HepG2 (cell line): Measurements from ENCODE around the gene ELOVL6. TPM values are rescaled to one million over a fixed set of nuclear protein-coding genes. Genes with fewer than 3 reads are reported as not detected.
A peak's percentile ranks its signal among the peaks of the same experiment; 100 is the strongest.

Experiments used
- ARHGAP35 ChIP-seq: sonication (generic); formaldehyde crosslinking; IDR thresholded peaks from 2 replicates; pipeline ENCODE4 v1.9.0; 2022; ENCODE audit warnings: mild to moderate bottlenecking, inconsistent platforms, moderate library complexity, missing genetic modification reagents, borderline replicate concordance
- ATF7 ChIP-seq, 2 experiments: fragments of 450-650 bp in 1 of 2; sonication (generic) in 1 of 2; formaldehyde crosslinking in 1 of 2; IDR thresholded peaks; 2 replicates each; pipeline versions ENCODE4 v1.4.0 to v1.6.1; 2016 to 2020; ENCODE audit warnings: antibody characterized with exemption in 1 of 2, mild to moderate bottlenecking in 1 of 2, missing genetic modification reagents in 1 of 2
- DNMT3B ChIP-seq: conservative IDR thresholded peaks from 2 replicates; pipeline ENCODE4 v1.6.1; 2016; ENCODE audit warnings: missing biosample characterization, control low read depth
- DR1 ChIP-seq: sonication (generic); formaldehyde crosslinking; IDR thresholded peaks from 2 replicates; pipeline ENCODE4 v1.8.0; 2021; ENCODE audit warnings: mild to moderate bottlenecking, missing genetic modification reagents, inconsistent platforms
- ELK4 ChIP-seq: sonication (generic); formaldehyde crosslinking; IDR thresholded peaks from 2 replicates; pipeline ENCODE4 v1.9.0; 2021; ENCODE audit warnings: missing genetic modification reagents, borderline replicate concordance
- FOXJ3 ChIP-seq: sonication (generic); formaldehyde crosslinking; IDR thresholded peaks from 2 replicates; pipeline ENCODE4 v1.4.0; 2020; ENCODE audit warnings: missing genetic modification reagents, mild to moderate bottlenecking, borderline replicate concordance
- FOXO1 ChIP-seq: sonication (generic); formaldehyde crosslinking; IDR thresholded peaks from 2 replicates; pipeline ENCODE4 v1.4.0; 2020; ENCODE audit warnings: missing genetic modification reagents
- HOMEZ ChIP-seq: IDR thresholded peaks from 2 replicates; pipeline ENCODE4 v1.6.1; 2016; ENCODE audit warnings: low read depth
- MED13 ChIP-seq: sonication (generic); formaldehyde crosslinking; IDR thresholded peaks from 2 replicates; pipeline ENCODE4 v1.5.0; 2020; ENCODE audit warnings: missing genetic modification reagents
- NFE2 ChIP-seq: sonication (generic); formaldehyde crosslinking; IDR thresholded peaks from 2 replicates; pipeline ENCODE4 v1.4.0; 2020; ENCODE audit warnings: missing genetic modification reagents
- NFYB ChIP-seq: sonication (generic); formaldehyde crosslinking; IDR thresholded peaks from 2 replicates; pipeline ENCODE4 v1.4.0; 2020; ENCODE audit warnings: missing genetic modification reagents
- NR3C1 ChIP-seq: sonication (generic); formaldehyde crosslinking; IDR thresholded peaks from 2 replicates; pipeline ENCODE4 v1.4.0; 2020; ENCODE audit warnings: missing genetic modification reagents
- POGZ ChIP-seq: sonication (generic); formaldehyde crosslinking; IDR thresholded peaks from 2 replicates; pipeline ENCODE4 v1.4.0; 2020; ENCODE audit warnings: mild to moderate bottlenecking, missing genetic modification reagents
- RNF2 ChIP-seq: fragments of 450-650 bp; conservative IDR thresholded peaks from 2 replicates; pipeline ENCODE4 v1.6.1; 2016; ENCODE audit warnings: low read depth
- SMC3 ChIP-seq: IDR thresholded peaks from 2 replicates; pipeline ENCODE4 v1.6.1; 2011; ENCODE audit warnings: low read length, improper control_type of control experiment
- TBX2 ChIP-seq: sonication (generic); formaldehyde crosslinking; IDR thresholded peaks from 2 replicates; pipeline ENCODE4 v1.5.0; 2020; ENCODE audit warnings: missing genetic modification reagents, mild to moderate bottlenecking, borderline replicate concordance
- ZNF337 ChIP-seq: sonication (generic); formaldehyde crosslinking; IDR thresholded peaks from 2 replicates; pipeline ENCODE4 v1.5.1; 2020; ENCODE audit warnings: missing genetic modification reagents, low read depth, mild to moderate bottlenecking, borderline replicate concordance
- ZNF441 ChIP-seq: sonication (generic); formaldehyde crosslinking; IDR thresholded peaks from 2 replicates; pipeline ENCODE4 v1.7.0; 2021; ENCODE audit warnings: missing genetic modification reagents, borderline replicate concordance
- polyA plus RNA-seq, 8 experiments: library from polyadenylated mRNA; depleted of rRNA in 3 of 8; stranded (reverse) in 7 of 8; unstranded in 1 of 8; fragments of >200 nt; fragmentation: Illumina TruSeq in 4 of 8; extraction: Trizol in 4 of 8; gene quantifications; 2 replicates each; pipeline versions ENCODE4 v1.2.1 to v1.2.3, GENCODE V29; 2011 to 2016; ENCODE audit warnings: low read depth in 4 of 8, missing spikeins in 1 of 8, mixed read lengths in 1 of 8; ENCODE audit not compliant: insufficient read depth in 1 of 8
- total RNA-seq, 5 experiments: library from RNA; depleted of rRNA; stranded (reverse); fragments of >200 nt; fragmentation: Illumina TruSeq; extraction: Trizol; gene quantifications; 2 replicates each; pipeline ENCODE4 v1.2.3, GENCODE V29; 2016; ENCODE audit warnings: low read depth in 1 of 5
- TF ChIP-seq, protein P1 (sequence below), 2 experiments: IDR thresholded peaks; 2 replicates each; pipeline ENCODE4 v1.6.1; 2011 to 2012; ENCODE audit warnings: low read length in 2 of 2, borderline replicate concordance in 1 of 2, low read depth in 1 of 2, mild to moderate bottlenecking in 1 of 2, moderate library complexity in 1 of 2
- TF ChIP-seq, protein P2 (sequence below): sonication (generic); formaldehyde crosslinking; IDR thresholded peaks from 2 replicates; pipeline ENCODE4 v1.4.0; 2020; ENCODE audit warnings: missing genetic modification reagents

ELOVL6 gene
- total and polyA plus RNA-seq, 2 of the 13 experiments (the other 11 are each of a cell fraction or from before 2014, with no cell fraction given), result 14.1 to 23.2 TPM

DNA sequence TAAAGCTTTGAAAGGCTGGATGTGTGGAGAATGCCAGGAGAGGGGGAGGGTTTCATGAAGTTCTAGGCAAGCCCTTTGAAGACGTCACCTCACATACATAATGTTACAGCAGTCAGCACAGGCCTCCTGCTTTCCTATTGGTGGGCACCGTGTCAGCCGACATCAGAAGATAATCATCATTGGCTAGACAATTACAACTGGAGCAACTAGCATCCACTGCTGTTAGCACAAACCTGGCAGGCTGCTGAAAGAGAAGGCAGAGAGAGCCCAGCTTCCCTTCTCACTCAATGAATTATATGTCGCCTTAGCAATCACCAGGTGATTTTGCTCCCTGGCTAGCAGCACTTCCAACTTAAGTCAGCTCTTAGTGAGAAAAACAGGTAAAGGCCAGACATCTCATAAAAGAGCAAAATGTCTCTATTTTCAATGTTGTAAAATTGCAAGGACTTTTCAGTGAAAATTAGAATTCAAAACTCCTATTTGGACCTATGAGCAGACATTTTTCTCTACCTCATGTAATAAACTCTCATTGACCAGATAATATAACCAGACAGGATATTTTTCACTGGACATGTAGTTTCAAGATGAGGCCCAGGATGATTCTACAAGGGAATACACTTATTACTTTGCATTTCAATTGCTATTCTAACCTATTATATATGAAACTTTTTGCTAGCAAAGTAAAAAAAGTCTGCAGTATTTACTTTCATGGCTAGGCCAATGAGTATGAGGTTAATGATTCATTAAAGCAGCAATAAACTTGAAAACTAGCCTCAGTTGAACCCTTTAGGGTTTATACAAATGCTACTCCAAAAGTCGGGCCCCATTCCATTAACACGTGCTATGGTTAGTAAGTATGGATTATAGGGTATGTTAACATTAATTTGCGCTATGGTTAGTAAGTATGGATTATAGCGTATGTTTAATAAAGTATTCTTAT lies 4.3 kb downstream of the ELOVL6 start (continued):
- peak; percentile 51; the same call in 1 of the 2 replicates for TF ChIP-seq TBX2
- no peak for TF ChIP-seq FOXO1 (CRISPR knock-in tag)
- TF ChIP-seq SMC3, result no peak
- peak; percentile 67 for TF ChIP-seq POGZ (CRISPR knock-in tag)
- no peak for TF ChIP-seq NR3C1 (CRISPR knock-in tag)
- no peak for TF ChIP-seq ATF7 (IDR thresholded peaks at IDR 0.05)
- no peak for TF ChIP-seq ATF7 (CRISPR knock-in tag; IDR thresholded peaks at IDR 0.05)
- TF ChIP-seq MED13 (CRISPR knock-in tag), result no peak
- TF ChIP-seq, protein P1, sequence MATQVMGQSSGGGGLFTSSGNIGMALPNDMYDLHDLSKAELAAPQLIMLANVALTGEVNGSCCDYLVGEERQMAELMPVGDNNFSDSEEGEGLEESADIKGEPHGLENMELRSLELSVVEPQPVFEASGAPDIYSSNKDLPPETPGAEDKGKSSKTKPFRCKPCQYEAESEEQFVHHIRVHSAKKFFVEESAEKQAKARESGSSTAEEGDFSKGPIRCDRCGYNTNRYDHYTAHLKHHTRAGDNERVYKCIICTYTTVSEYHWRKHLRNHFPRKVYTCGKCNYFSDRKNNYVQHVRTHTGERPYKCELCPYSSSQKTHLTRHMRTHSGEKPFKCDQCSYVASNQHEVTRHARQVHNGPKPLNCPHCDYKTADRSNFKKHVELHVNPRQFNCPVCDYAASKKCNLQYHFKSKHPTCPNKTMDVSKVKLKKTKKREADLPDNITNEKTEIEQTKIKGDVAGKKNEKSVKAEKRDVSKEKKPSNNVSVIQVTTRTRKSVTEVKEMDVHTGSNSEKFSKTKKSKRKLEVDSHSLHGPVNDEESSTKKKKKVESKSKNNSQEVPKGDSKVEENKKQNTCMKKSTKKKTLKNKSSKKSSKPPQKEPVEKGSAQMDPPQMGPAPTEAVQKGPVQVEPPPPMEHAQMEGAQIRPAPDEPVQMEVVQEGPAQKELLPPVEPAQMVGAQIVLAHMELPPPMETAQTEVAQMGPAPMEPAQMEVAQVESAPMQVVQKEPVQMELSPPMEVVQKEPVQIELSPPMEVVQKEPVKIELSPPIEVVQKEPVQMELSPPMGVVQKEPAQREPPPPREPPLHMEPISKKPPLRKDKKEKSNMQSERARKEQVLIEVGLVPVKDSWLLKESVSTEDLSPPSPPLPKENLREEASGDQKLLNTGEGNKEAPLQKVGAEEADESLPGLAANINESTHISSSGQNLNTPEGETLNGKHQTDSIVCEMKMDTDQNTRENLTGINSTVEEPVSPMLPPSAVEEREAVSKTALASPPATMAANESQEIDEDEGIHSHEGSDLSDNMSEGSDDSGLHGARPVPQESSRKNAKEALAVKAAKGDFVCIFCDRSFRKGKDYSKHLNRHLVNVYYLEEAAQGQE (IDR thresholded peaks at IDR 0.05; ENCODE audit: borderline replicate concordance in 1 of 2, low read depth in 1 of 2, low read length in 2 of 2), result peak in 1 of 2 experiments; percentile 58; a peak in 2 of 4 replicates
- TF ChIP-seq NFYB (CRISPR knock-in tag), result peak; percentile 81
- TF ChIP-seq FOXJ3 (CRISPR knock-in tag), result no peak
- no peak for TF ChIP-seq ARHGAP35 (CRISPR knock-in tag)
- no peak for TF ChIP-seq ELK4 (CRISPR knock-in tag)
- no peak for TF ChIP-seq NFE2 (CRISPR knock-in tag)
- TF ChIP-seq ZNF337 (CRISPR knock-in tag), result 0 out of 2 replicates have a peak, but pooled peaks have one; percentile 38
- TF ChIP-seq, protein P2, sequence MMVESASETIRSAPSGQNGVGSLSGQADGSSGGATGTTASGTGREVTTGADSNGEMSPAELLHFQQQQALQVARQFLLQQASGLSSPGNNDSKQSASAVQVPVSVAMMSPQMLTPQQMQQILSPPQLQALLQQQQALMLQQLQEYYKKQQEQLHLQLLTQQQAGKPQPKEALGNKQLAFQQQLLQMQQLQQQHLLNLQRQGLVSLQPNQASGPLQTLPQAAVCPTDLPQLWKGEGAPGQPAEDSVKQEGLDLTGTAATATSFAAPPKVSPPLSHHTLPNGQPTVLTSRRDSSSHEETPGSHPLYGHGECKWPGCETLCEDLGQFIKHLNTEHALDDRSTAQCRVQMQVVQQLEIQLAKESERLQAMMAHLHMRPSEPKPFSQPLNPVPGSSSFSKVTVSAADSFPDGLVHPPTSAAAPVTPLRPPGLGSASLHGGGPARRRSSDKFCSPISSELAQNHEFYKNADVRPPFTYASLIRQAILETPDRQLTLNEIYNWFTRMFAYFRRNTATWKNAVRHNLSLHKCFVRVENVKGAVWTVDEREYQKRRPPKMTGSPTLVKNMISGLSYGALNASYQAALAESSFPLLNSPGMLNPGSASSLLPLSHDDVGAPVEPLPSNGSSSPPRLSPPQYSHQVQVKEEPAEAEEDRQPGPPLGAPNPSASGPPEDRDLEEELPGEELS (CRISPR knock-in tag), result no peak
- no peak for TF ChIP-seq RNF2
- TF ChIP-seq DR1 (CRISPR knock-in tag), result peak; percentile 91
- no peak for TF ChIP-seq ZNF441 (CRISPR knock-in tag)
- TF ChIP-seq DNMT3B (CRISPR knock-in tag), result no peak
- TF ChIP-seq HOMEZ (CRISPR knock-in tag), result peak; percentile 66
